HepG2 (cell line): ENCODE results near the gene ZKSCAN8. TPM values are rescaled to one million over a fixed set of nuclear protein-coding genes. Genes with fewer than 3 reads are reported as not detected.

Source experiments
- ATF1 ChIP-seq: IDR thresholded peaks from 2 replicates; pipeline ENCODE4 v1.6.1; 2016; ENCODE audit warnings: mild to moderate bottlenecking, control low read depth
- DNMT3B ChIP-seq: conservative IDR thresholded peaks from 2 replicates; pipeline ENCODE4 v1.6.1; 2016; ENCODE audit warnings: missing biosample characterization, control low read depth
- FOXO1 ChIP-seq: sonication (generic); formaldehyde crosslinking; IDR thresholded peaks from 2 replicates; pipeline ENCODE4 v1.4.0; 2020; ENCODE audit warnings: missing genetic modification reagents
- GATA4 ChIP-seq: sonication (generic); IDR thresholded peaks from 2 replicates; pipeline ENCODE4 v1.6.1; 2016; ENCODE audit warnings: antibody characterized with exemption, low read depth, borderline replicate concordance
- JUND ChIP-seq: sonication (generic); formaldehyde crosslinking; IDR thresholded peaks from 2 replicates; pipeline ENCODE4 v1.8.0; 2022; ENCODE audit warnings: mild to moderate bottlenecking, missing genetic modification reagents
- MYC ChIP-seq: sonication (generic); formaldehyde crosslinking; IDR thresholded peaks from 2 replicates; pipeline ENCODE4 v1.9.0; 2021; ENCODE audit warnings: missing genetic modification reagents, borderline replicate concordance
- NBN ChIP-seq: fragments of 450-650 bp; conservative IDR thresholded peaks from 2 replicates; pipeline ENCODE4 v1.6.1; 2017
- NFRKB ChIP-seq: fragments of 450-650 bp; IDR thresholded peaks from 2 replicates; pipeline ENCODE4 v1.6.1; 2017
- PHF8 ChIP-seq: sonication (generic); formaldehyde crosslinking; IDR thresholded peaks from 2 replicates; pipeline ENCODE4 v1.5.0; 2020; ENCODE audit warnings: missing genetic modification reagents
- POLR2G ChIP-seq: fragments of 200-400 bp; formaldehyde crosslinking; IDR thresholded peaks from 2 replicates; pipeline ENCODE4 v1.6.1; 2018; ENCODE audit warnings: mild to moderate bottlenecking, low read depth, low read length, moderate library complexity
- RBM22 ChIP-seq: fragments of 200-400 bp; formaldehyde crosslinking; optimal IDR thresholded peaks from 2 replicates; pipeline ENCODE3; 2017; ENCODE audit warnings: mild to moderate bottlenecking, low read length, moderate library complexity
- SP5 ChIP-seq: IDR thresholded peaks from 2 replicates; pipeline ENCODE4 v1.6.1; 2016; ENCODE audit warnings: low read depth, borderline replicate concordance
- SPEN ChIP-seq: sonication (generic); formaldehyde crosslinking; IDR thresholded peaks from 2 replicates; pipeline ENCODE4 v1.5.1; 2020; ENCODE audit warnings: low read depth, mild to moderate bottlenecking, missing genetic modification reagents
- TAF15 ChIP-seq: fragments of 200-400 bp; formaldehyde crosslinking; IDR thresholded peaks from one replicate; pipeline ENCODE4 v1.6.1; 2018; ENCODE audit warnings: mild to moderate bottlenecking, low read depth, low read length; ENCODE audit not compliant: poor library complexity, severe bottlenecking
- ZFP37 ChIP-seq: sonication (generic); formaldehyde crosslinking; IDR thresholded peaks from 2 replicates; pipeline ENCODE4 v1.4.0; 2020; ENCODE audit warnings: missing genetic modification reagents, borderline replicate concordance
- ZFYVE20 ChIP-seq: sonication (generic); formaldehyde crosslinking; IDR thresholded peaks from 2 replicates; pipeline ENCODE4 v1.8.0; 2023; ENCODE audit warnings: low read depth, mild to moderate bottlenecking, moderate library complexity, missing genetic modification reagents, borderline replicate concordance
- ZNF326 ChIP-seq: sonication (generic); formaldehyde crosslinking; IDR thresholded peaks from 2 replicates; pipeline ENCODE4 v1.4.0; 2020; ENCODE audit warnings: missing genetic modification reagents, borderline replicate concordance
- ZNF552 ChIP-seq: sonication (generic); formaldehyde crosslinking; IDR thresholded peaks from 2 replicates; pipeline ENCODE4 v1.9.0; 2022; ENCODE audit warnings: missing genetic modification reagents, mild to moderate bottlenecking, borderline replicate concordance
- ZNF777 ChIP-seq: sonication (generic); formaldehyde crosslinking; IDR thresholded peaks from 2 replicates; pipeline ENCODE4 v1.4.0; 2020; ENCODE audit warnings: missing genetic modification reagents
- ZNF891 ChIP-seq: sonication (generic); formaldehyde crosslinking; IDR thresholded peaks from 2 replicates; pipeline ENCODE4 v1.5.0; 2020; ENCODE audit warnings: mild to moderate bottlenecking, missing genetic modification reagents
- polyA plus RNA-seq, 8 experiments: library from polyadenylated mRNA; depleted of rRNA in 3 of 8; stranded (reverse) in 7 of 8; unstranded in 1 of 8; fragments of >200 nt; fragmentation: Illumina TruSeq in 4 of 8; extraction: Trizol in 4 of 8; gene quantifications; 2 replicates each; pipeline versions ENCODE4 v1.2.1 to v1.2.3, GENCODE V29; 2011 to 2016; ENCODE audit warnings: low read depth in 4 of 8, missing spikeins in 1 of 8, mixed read lengths in 1 of 8; ENCODE audit not compliant: insufficient read depth in 1 of 8
- total RNA-seq, 5 experiments: library from RNA; depleted of rRNA; stranded (reverse); fragments of >200 nt; fragmentation: Illumina TruSeq; extraction: Trizol; gene quantifications; 2 replicates each; pipeline ENCODE4 v1.2.3, GENCODE V29; 2016; ENCODE audit warnings: low read depth in 1 of 5
- TF ChIP-seq, protein P1 (sequence below): sonication (generic); formaldehyde crosslinking; IDR thresholded peaks from 2 replicates; pipeline ENCODE4 v1.5.0; 2020; ENCODE audit warnings: mild to moderate bottlenecking, missing genetic modification reagents
- TF ChIP-seq, protein P2 (sequence below): sonication (generic); formaldehyde crosslinking; IDR thresholded peaks from 2 replicates; pipeline ENCODE4 v1.8.0; 2022; ENCODE audit warnings: missing genetic modification reagents, low read depth, mild to moderate bottlenecking, borderline replicate concordance
- TF ChIP-seq, protein P3 (sequence below): sonication (generic); formaldehyde crosslinking; IDR thresholded peaks from 2 replicates; pipeline ENCODE4 v1.4.0; 2020; ENCODE audit warnings: mild to moderate bottlenecking, missing genetic modification reagents, borderline replicate concordance

Gene ZKSCAN8
- total and polyA plus RNA-seq, 2 of the 13 experiments (the other 11 are each of a cell fraction or from before 2014, with no cell fraction given): 12.4 to 20.9 TPM

DNA sequence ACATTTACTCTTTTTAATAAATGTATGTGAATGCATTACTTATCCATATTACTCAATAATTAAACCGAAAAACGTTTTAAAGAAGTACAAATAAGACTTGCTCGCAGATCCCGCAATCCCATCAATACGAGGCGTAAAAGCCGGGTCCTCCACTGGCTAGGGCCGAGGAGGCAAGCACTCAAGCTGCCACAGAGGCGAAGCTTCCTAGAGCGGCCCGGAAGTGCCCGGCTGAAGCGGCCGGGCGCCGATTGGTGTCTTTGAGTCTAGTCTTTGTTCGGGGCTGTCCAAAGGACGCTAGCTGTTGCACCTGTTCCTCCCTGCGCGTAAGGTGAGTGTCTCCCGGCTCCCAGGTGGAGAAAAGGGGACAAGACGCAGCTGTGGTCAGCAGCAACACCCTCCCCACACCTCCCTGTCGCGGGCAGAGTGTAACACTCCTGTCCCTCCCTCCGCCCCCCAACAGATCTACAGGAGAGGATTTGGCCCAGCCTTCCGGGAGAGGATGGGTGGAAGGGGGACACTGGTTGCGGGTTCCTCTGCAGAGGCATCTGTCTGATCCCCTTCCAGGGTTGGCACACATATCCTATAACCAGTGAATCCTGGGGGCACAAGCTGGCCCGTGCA is 17.2 kb upstream of the ZKSCAN8 start, which contains the start of gene ZSCAN16 (continued):
- TF ChIP-seq, protein P1, sequence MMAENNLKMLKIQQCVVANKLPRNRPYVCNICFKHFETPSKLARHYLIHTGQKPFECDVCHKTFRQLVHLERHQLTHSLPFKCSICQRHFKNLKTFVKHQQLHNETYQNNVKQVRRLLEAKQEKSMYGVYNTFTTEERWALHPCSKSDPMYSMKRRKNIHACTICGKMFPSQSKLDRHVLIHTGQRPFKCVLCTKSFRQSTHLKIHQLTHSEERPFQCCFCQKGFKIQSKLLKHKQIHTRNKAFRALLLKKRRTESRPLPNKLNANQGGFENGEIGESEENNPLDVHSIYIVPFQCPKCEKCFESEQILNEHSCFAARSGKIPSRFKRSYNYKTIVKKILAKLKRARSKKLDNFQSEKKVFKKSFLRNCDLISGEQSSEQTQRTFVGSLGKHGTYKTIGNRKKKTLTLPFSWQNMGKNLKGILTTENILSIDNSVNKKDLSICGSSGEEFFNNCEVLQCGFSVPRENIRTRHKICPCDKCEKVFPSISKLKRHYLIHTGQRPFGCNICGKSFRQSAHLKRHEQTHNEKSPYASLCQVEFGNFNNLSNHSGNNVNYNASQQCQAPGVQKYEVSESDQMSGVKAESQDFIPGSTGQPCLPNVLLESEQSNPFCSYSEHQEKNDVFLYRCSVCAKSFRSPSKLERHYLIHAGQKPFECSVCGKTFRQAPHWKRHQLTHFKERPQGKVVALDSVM (CRISPR knock-in tag): no peak; the same call in 1 of the 2 replicates
- TF ChIP-seq ZFP37 (no peak), POLR2G (peak; percentile 93), SPEN (CRISPR knock-in tag) (peak; percentile 77; the same call in 1 of the 2 replicates), RBM22 (peak; percentile 63), ATF1 (CRISPR knock-in tag) (0 out of 2 replicates have a peak, but pooled peaks have one; percentile 22), ZFYVE20 (CRISPR knock-in tag) (no peak), MYC (CRISPR knock-in tag) (peak; percentile 81; the same call in 1 of the 2 replicates), ZNF891 (CRISPR knock-in tag) (peak; percentile 91), ZNF326 (CRISPR knock-in tag) (no peak), DNMT3B (peak; percentile 41; the same call in 1 of the 2 replicates), NFRKB (no peak), TAF15 (no peak), JUND (CRISPR knock-in tag) (peak; percentile 73), SP5 (CRISPR knock-in tag) (0 out of 2 replicates have a peak, but pooled peaks have one; percentile 28), PHF8 (CRISPR knock-in tag) (peak; percentile 91), GATA4 (peak; percentile 38; the same call in 1 of the 2 replicates), ZNF777 (CRISPR knock-in tag) (peak; percentile 59; the same call in 1 of the 2 replicates), ZNF552 (CRISPR knock-in tag) (no peak), NBN (no peak), FOXO1 (CRISPR knock-in tag) (peak; percentile 56)
- TF ChIP-seq, protein P2, sequence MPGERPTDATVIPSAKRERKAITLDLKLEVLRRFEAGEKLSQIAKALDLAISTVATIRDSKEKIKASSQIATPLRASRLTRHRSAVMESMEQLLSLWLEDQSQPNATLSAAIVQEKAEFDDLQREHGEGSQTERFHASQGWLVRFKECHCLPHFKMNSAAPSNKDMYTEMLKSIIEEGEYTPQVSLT (CRISPR knock-in tag): no peak
- TF ChIP-seq, protein P3, sequence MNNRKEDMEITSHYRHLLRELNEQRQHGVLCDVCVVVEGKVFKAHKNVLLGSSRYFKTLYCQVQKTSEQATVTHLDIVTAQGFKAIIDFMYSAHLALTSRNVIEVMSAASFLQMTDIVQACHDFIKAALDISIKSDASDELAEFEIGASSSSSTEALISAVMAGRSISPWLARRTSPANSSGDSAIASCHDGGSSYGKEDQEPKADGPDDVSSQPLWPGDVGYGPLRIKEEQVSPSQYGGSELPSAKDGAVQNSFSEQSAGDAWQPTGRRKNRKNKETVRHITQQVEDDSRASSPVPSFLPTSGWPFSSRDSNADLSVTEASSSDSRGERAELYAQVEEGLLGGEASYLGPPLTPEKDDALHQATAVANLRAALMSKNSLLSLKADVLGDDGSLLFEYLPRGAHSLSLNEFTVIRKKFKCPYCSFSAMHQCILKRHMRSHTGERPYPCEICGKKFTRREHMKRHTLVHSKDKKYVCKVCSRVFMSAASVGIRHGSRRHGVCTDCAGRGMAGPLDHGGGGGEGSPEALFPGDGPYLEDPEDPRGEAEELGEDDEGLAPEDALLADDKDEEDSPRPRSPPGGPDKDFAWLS: no peak
